Anterior cingulate cortex (tissue), 58 donors: Measurements from ENCODE around the gene CFAP54.
"Not testable (repeated sequence)": the region's sequence is repeated elsewhere in the genome, so short reads cannot be mapped to it uniquely, and the experiment has no call there.

ENCODE experiments used
- DNase-seq, 58 donors: peaks; one replicate each; lab custom pipeline; 2025; lab: John Stamatoyannopoulos, UW

CFAP54 gene

GRCh38 chr12:96606644-96607043 is 117.3 kb downstream of the CFAP54 start:
- peak in 3 of 58 donors; percentile 1 to 3 (median 1) for DNase-seq

DNA sequence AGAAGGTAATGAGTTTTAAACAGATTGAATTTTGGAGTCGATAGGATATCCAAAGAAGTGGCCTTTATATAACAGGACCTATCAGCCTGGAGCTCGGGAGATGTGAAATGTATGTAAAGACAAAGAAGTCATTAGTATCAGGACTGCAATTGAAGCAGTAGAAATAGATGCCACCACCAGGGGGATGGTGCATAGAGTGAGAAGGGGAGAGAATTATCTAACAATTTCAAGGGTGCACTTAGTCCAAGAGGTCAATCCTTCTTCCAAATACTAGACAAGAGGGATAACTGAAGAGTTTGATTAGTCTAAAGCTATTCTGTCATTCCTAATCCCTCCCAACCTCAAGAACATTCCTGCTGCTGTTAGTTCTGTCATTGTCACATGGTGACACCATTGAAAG is 127.8 kb downstream of the CFAP54 start:
- no peak for DNase-seq

DNA sequence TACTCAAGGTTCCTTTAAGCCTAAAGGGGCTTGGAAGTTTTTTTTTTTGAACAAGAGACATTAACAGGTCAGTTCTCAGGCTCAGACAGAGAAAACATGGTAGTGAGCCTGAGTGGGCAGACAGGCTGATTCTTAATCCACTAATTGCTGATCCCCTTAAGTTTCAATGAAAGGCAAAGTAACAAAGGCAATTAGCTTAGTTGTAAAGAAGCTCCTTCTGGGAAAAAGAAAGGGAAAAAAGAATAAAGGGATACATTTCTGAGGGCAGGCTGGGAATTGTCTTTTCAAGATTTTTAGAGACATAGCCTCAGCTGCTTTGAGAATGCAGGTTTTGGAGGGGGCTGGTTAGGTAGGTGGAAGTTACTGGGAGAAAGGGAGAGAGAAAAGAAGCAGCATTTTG is 133.8 kb downstream of the CFAP54 start:
- no peak for DNase-seq

DNA sequence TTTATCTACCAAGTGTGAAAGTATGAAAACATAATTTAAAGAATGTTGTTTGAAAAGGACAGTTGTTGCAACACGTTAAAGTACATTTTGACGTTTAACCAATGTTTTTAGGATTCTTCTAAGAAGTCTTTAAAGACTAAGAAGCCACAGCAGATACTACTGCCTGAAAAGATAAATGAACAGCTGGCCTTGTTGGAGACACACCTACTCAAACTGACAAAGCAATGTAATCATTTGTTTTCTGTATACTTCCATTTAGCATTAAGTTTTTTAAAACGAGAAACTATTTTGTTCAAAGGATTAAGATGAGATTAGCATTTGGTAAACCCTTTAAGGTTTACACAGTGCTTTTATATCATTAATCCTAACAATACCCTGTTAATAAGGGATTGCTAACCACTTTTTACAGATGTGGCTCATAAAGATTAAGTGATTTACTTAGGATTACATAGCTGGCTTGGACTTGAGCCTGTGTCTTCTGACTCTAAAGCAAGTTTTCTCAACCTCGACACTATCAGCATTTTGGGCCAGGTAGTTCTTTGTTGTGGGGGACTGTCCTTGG is 134.4 kb downstream of the CFAP54 start:
- no peak for DNase-seq

- no peak for DNase-seq
Measured at GRCh38 chr12:96635844-96636243, 146.5 kb downstream of the CFAP54 start.

DNA sequence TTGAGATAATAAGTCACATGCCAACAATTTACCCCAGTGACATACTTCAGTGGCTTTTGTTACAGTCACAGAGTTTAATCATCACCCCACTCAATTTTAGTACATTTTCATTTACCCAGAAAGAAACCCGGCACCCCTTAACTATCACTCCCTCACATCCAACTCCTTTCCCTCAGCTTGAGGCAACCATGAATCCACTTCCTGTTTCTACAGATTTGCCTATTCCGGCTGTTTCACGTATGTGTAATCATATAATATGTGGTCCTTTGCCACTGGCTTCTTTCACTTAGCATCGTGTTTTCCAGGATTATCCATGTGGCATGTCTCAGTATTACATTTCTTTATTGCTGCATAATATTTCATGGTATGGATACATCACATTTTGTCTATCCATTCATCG is 147.5 kb downstream of the CFAP54 start:
- DNase-seq = no peak

DNA sequence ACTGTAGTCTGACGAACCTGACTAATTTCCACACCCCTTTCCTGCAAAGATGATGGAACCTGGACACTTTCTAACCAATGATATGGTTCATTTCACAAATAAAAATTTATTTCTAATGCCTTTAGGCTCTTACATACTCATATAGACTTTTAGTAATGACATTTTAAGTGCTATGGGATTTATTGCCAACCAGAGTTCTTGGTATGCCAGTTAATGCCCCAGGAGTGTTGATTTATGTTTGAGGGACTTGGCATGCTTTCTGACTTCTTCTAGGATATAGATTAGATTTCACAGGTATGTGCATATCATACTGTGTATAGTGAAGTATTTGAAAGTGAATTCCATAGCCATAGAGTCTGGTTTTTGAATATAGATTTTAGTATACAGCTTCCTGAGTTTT is 159.5 kb downstream of the CFAP54 start:
- no peak for DNase-seq

- DNase-seq = no peak
Measured at GRCh38 chr12:96652870-96653269, 163.5 kb downstream of the CFAP54 start.

DNA sequence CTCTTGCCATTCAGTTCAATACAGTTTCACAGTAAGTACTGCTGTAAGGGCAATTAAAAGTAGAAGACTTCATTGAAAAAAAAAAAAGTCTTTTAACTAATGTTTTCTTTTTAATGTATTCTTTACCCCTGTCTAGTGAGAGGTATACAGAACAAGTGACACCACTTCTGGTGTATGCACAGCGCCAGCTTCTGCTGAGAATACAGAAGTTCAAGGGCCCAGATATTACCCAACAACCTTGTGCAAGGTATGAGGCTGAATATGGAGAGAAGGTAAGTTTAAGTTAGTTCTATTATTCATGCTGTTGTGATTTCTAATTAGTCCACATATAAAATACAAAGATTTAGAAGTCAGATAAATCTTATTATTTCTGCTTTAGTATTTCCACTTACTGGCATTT is 168.7 kb downstream of the CFAP54 start:
- no peak for DNase-seq

DNA sequence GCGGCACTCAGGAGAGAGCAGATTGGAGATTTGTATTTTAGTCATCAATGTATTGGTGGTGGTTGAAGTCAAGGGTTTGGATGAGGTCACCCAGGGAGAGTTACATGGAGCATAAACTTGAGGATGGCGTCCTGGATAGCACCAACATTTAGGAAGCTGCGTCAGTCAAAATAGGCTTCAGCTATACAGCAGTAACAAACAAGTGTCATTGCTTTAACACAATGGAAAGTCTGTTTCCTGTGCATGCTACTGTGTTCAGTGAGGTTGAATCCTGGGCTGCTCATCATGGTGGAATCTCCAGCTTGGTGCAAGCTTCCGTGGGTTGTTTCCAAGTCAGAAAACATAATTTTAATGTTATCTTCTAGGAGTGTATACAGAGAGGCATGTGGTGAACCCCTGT is 180.4 kb downstream of the CFAP54 start:
- DNase-seq = no peak

GRCh38 chr12:96670334-96670899 is 181.0 kb downstream of the CFAP54 start:
- no peak for DNase-seq

GRCh38 chr12:96675519-96675918 is 186.1 kb downstream of the CFAP54 start:
- DNase-seq = not testable (repeated sequence)

DNA sequence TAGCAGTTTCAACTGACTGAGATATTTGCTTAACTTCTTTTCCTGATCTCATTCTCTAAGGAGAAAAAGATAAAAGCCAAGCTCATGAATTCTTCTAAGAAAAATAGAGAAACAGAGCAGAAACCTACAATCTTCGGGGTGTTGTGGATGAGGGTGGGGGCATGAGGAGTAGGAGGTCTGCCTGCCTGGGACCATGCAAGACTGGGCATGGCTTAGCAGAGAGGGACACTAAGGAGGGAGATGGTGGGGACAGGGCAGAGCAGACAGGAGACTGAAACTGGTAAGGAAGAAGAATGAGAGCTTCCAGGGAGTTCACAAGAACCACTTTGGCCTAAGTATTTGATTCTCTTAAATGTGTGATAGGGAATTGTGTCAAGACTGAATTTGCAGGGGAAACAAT is 188.0 kb downstream of the CFAP54 start:
- no peak for DNase-seq

GRCh38 chr12:96687719-96688118 is 198.3 kb downstream of the CFAP54 start:
- no peak for DNase-seq

GRCh38 chr12:96698521-96698920 is 209.1 kb downstream of the CFAP54 start:
- DNase-seq = no peak

DNA sequence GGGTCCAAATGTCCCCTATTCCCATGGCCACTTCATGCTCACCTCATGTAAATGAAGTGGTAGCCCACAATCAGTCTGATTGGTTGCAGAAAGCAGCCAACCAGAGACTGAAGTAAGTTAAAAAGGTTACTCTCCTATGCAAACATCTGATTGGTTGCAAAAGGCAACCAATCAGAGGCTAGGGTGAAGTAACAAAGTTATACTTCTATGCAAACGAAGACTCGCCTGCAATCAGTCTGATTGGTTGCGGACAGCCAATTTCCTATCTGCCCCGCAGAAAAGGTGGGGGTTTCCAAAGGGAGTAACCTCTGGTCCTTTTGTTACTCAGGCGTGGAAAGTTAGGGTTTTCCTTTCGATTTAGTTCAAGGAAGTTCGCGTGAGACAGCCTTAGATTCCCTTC is 209.6 kb downstream of the CFAP54 start:
- DNase-seq = no peak

- no peak for DNase-seq
Measured at GRCh38 chr12:96701856-96702255, 212.5 kb downstream of the CFAP54 start.

DNA sequence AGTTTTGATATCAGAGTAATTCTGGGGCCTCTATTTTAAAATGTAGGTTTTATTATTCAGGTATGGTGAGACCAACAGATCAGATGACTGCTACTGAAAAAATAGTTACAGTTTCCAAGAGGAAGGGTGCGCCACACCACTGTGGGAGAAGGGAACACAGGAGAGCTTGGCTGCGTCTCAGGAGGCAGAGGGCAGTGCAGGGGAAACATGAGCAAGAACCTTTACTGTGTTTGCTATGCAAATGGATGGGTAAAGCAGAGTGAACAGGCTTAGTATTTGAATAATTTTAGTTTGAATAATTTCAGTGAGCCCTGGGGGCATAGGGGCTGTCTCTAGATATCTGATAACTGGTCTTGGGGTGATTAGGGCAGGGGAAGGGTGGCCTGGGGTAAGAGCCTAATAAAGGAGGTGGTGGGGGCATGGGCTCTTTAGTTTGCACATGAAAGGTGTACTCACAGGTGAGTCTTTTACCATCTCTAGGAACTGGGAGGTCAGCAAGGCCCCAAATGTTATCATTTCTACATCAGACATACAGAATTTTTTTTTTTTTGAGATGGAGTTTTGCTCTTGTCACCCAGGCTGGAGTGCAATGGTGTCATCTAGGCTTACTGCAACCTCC is 220.9 kb downstream of the CFAP54 start:
- DNase-seq = no peak

DNA sequence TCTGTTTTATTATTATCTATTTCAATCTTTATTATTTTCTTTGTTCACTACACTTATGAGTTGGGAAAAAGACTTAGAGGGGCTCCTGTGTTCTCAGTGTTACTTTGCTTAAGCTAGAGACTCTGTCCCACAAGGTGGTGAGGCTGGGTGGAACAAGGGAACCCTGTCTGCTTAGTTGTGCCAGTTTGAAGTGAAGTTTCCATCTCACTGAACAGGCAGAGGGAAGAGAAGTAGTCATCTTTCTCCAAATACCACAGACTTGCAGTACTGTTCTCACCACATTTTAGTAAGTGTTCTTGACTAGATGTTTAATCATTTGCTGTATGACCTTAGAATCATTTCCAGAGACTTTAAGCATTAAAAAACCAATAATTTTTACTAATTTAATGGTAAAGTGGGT is 222.0 kb downstream of the CFAP54 start:
- DNase-seq = no peak

- no peak for DNase-seq
Measured at GRCh38 chr12:96714199-96714598, 224.8 kb downstream of the CFAP54 start.

- DNase-seq = no peak
Measured at GRCh38 chr12:96719660-96720362, 230.4 kb downstream of the CFAP54 start.

DNA sequence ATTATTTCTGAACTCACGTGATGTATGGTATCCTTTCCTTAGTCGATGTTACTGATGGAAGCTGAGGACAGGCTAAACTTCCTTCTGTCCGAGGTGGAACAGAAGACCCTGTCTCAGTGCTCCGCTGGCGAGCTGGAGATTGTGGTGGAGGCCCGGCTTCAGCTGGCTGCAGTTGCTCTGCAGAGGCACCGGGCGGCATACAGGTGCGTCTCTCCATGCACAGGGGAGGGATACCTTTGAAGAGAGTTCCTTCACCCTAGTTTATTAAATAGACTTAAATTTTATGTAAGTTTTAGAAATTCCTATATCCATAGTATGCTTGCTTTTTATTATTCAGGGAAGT is 231.0 kb downstream of the CFAP54 start:
- no peak for DNase-seq
